H1 (cell line): Measurements from ENCODE around the gene TBK1. TPM values are rescaled to one million over a fixed set of nuclear protein-coding genes. Genes with fewer than 3 reads are reported as not detected.
A peak's percentile ranks its signal among the peaks of the same experiment; 100 is the strongest.

Experiments
- CBX5 ChIP-seq: fragments of 300-800, 300-1000 bp; sonication (generic); IDR thresholded peaks from 2 replicates; pipeline ENCODE4 v1.7.1; 2016; ENCODE audit warnings: antibody characterized with exemption, low read length, low read depth
- CHD7 ChIP-seq: fragments of 300-600 bp; sonication (generic); IDR thresholded peaks from 2 replicates; pipeline ENCODE4 v1.7.1; 2012; ENCODE audit warnings: low read length, moderate library complexity, mild to moderate bottlenecking, inconsistent platforms; ENCODE audit not compliant: insufficient replicate concordance
- EP300 ChIP-seq, 2 experiments: IDR thresholded peaks; 1 replicate in 1 of 2; 2 replicates in 1 of 2; pipeline ENCODE4 v1.6.1; 2011 to 2012; ENCODE audit warnings: low read depth in 2 of 2, low read length in 2 of 2, mild to moderate bottlenecking in 2 of 2, borderline replicate concordance in 1 of 2, inconsistent platforms in 1 of 2, moderate library complexity in 1 of 2
- KDM4A ChIP-seq: IDR thresholded peaks from one replicate; pipeline ENCODE4 v1.7.1; 2012; ENCODE audit warnings: low read depth, mild to moderate bottlenecking, moderate library complexity, low read length, inconsistent platforms; ENCODE audit not compliant: severe bottlenecking
- MAFK ChIP-seq: IDR thresholded peaks from 2 replicates; pipeline ENCODE4 v1.6.1; 2012; ENCODE audit warnings: low read depth, mild to moderate bottlenecking, improper control_type of control experiment, low read length
- NANOG ChIP-seq: IDR thresholded peaks from 2 replicates; pipeline ENCODE4 v1.6.1; 2011; ENCODE audit warnings: low read length, low read depth, mild to moderate bottlenecking, inconsistent platforms; ENCODE audit not compliant: insufficient read depth, poor library complexity, severe bottlenecking
- TAF7 ChIP-seq: optimal IDR thresholded peaks from 2 replicates; pipeline ENCODE3; 2011; ENCODE audit warnings: low read depth, mild to moderate bottlenecking, inconsistent platforms, low read length, moderate library complexity, borderline replicate concordance
- USF2 ChIP-seq: IDR thresholded peaks from 2 replicates; pipeline ENCODE4 v1.6.1; 2011; ENCODE audit warnings: low read length, improper control_type of control experiment
- polyA plus RNA-seq, 7 experiments: library from polyadenylated mRNA; depleted of rRNA in 3 of 7; stranded (reverse) in 5 of 7; unstranded in 2 of 7; fragments of >200 nt in 5 of 7; fragments of 200-250 nt in 2 of 7; gene quantifications; 1 replicate in 5 of 7; 2 replicates in 1 of 7; 4 replicates in 1 of 7; pipeline versions ENCODE4 v1.2.1 to v1.2.3, GENCODE V29; 2011 to 2013; ENCODE audit warnings: missing spikeins in 2 of 7, mixed read lengths in 2 of 7
- total RNA-seq: library from RNA; stranded (reverse); fragmentation: NEBNext Ultra II Directional; extraction: Animal tissue kit (Norgen Biotek cat#: 25700); gene quantifications from 2 replicates; pipeline ENCODE4 v1.2.1, GENCODE V29; 2021

TBK1 gene
- total and polyA plus RNA-seq, 2 of the 8 experiments (the other 6 are each of a cell fraction or from before 2014, with no cell fraction given) = 5.3 to 20.4 TPM

GRCh38 chr12:64403707-64404469 lies 48.0 kb upstream of the TBK1 start, which contains the start of gene XPOT (continued):
- TF ChIP-seq USF2 = no peak
- TF ChIP-seq CHD7 = no peak
- TF ChIP-seq NANOG = no peak
- TF ChIP-seq MAFK = peak; percentile 58; the same call in 1 of the 2 replicates
- no peak for TF ChIP-seq KDM4A
- no peak for TF ChIP-seq CBX5
- TF ChIP-seq EP300 (IDR thresholded peaks at IDR 0.05; ENCODE audit: borderline replicate concordance in 1 of 2, low read depth in 2 of 2, low read length in 2 of 2) = no peak
- TF ChIP-seq TAF7 = peak; percentile 3
